Psoas muscle (tissue), 8 donors: Measurements from ENCODE around the gene SEC24B. TPM values are rescaled to one million over a fixed set of nuclear protein-coding genes. Genes with fewer than 3 reads are reported as not detected.
"Not testable (repeated sequence)": the region's sequence is repeated elsewhere in the genome, so short reads cannot be mapped to it uniquely, and the experiment has no call there.

Experiments
- ATAC-seq, 4 donors: fragments of 200-7000 bp; cut with Tn5 transposase; one replicate each; pipeline ENCODE4 v1.9.1; 2020; ENCODE audit warnings: moderate library complexity in 3 of 4, mild to moderate bottlenecking in 2 of 4
- DNase-seq, 2 donors: peaks; one replicate each; pipeline ENCODE4 v3.0.0-alpha.2; 2020
- H3K27ac ChIP-seq: fragments of 200-600 bp; one replicate; pipeline ENCODE4 v1.8.0; 2022
- H3K27me3 ChIP-seq, 3 donors: fragments of 200-600 bp in 1 of 3; one replicate each; pipeline versions ENCODE4 v1.6.1 to v1.8.0; 2013 to 2022; ENCODE audit warnings: low read length in 2 of 3, mild to moderate bottlenecking in 2 of 3, moderate library complexity in 1 of 3; ENCODE audit not compliant: insufficient read depth in 3 of 3
- H3K36me3 ChIP-seq, 2 donors: fragments of 200-600 bp in 1 of 2; one replicate each; pipeline versions ENCODE4 v1.6.1 to v1.8.0; 2013 to 2022; ENCODE audit warnings: low read depth in 1 of 2, mild to moderate bottlenecking in 1 of 2, moderate library complexity in 1 of 2; ENCODE audit not compliant: insufficient read depth in 1 of 2
- H3K4me1 ChIP-seq: fragments of 200-600 bp; one replicate; pipeline ENCODE4 v1.8.0; 2022
- H3K4me3 ChIP-seq: fragments of 200-600 bp; one replicate; pipeline ENCODE4 v1.8.0; 2022; ENCODE audit warnings: mild to moderate bottlenecking
- H3K9me3 ChIP-seq: fragments of 200-600 bp; one replicate; pipeline ENCODE4 v1.8.0; 2022
- WGBS, 3 donors: extraction: QIAGEN DNeasy Blood & Tissue Kit; methylation state at CpG; one replicate each; pipeline versions ENCODE4 v1.1.6 to v1.1.7; 2013; 5-methylcytosine and 5-hydroxymethylcytosine counted together
- intact Hi-C, 2 donors: fragments of 100-400 bp; cut with DNase I; formaldehyde crosslinking; loops; one replicate each; pipeline versions ENCODE4 v1.11.0 to v1.14.2; 2022
- polyA plus RNA-seq, 3 donors: library from polyadenylated mRNA; stranded (reverse); fragments of 200-250 nt; gene quantifications; one replicate each; pipeline ENCODE4 v1.2.3, GENCODE V29; 2013
- total RNA-seq, 4 donors: library from RNA; stranded (reverse); fragmentation: NEBNext Ultra II Directional in 2 of 4; extraction: Animal tissue kit (Norgen Biotek cat#: 25700) in 2 of 4; gene quantifications; one replicate each; pipeline versions ENCODE4 v1.2.1 to v1.2.4, GENCODE V29; 2021 to 2023
- TF ChIP-seq, protein P1 (sequence below): fragments of 200-600 bp; IDR thresholded peaks from one replicate; pipeline ENCODE4 v1.8.0; 2022; ENCODE audit warnings: antibody characterized with exemption
- donor health status: healthy with polysubstance abuse.
- donor health status: DM: no; HTN: no; CAD: no; lungs with moderate emphysema.
- donor health status: Bipolar disorder and iron deficiency.
- donor health status: healthy.
- donor health status: DM: yes; HTN: yes; CAD: no.
- donor health status: DM: no; HTN: no; CAD: no.
- donor health status: DM: no; HTN: no; CAD: no.
- donor health status: DM: yes; HTN: yes; CAD: no.

The SEC24B gene
- total and polyA plus RNA-seq, 7 donors = 14.6 to 34.8 (median 30.3) TPM

DNA sequence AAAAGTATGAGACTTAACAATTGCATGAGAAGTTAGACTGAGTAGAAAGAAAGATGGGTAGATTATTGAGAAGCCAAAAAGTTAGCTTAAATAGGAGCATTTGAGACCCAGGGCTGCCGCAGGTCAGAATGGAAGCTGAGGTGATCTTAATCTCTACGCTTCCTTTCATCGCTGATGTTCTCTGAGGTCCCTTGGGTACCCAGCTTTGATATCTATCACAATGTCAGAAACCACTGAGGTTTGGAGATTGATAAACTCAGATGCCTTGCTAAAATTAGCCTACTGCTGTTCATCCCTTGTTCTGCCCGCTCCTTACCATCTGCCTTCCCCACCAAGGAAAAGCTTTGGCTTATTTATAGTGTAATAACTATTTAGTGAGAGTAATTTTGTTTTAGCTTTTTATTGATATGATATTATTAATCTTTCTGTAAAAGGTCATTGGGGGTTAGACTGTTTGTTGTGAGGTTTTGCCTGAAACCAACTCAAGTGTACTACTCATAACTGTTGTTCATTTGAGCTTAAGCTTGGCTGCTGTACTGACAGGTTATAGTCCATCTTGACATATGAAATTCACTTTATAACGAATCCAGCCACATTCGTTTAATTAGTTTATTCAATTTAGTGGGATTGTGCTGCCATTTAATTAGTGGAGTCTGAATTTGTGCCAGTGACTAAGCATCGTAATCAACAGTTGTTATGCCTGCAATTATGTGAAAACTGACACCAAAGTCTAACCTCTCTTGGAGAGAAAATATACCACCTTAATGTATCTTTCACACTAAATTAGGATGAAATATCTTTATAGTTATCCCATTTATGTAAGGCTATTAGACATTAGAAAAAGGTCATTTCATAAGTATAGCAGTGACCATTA is 141.6 kb downstream of the SEC24B start:
- 82 to 88% (median 84%) methylated on average over 7 of the region's 7 CpGs for WGBS, 3 donors
- no peak for ATAC-seq
- DNase-seq = no peak

DNA sequence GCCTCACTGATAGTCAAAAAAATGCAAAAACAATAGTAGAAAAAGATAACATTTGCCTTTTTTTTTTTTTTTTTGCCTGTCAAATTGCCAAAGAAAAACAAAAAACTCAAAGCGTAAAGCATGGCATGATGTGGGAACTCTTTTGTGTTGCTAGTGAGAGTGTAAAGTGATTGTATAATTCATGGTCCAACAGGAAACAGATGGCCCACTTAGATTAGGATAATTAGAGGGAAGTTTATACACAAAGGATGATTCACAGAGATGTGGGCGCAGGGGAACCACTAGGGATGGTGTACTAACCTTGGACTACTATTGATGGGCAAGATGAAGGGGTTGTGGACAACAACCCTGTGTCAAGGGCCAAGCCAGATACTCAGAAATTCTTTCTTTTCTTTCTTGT is 142.8 kb downstream of the SEC24B start:
- WGBS, 3 donors = 81 to 93% (median 83%) methylated on average over 2 of the region's 2 CpGs
- DNase-seq (no peak), ATAC-seq (peak in 1 of 4 donors; percentile 24)
- intact Hi-C loops = no loop called here
- Histone ChIP-seq H3K4me3 (no peak overlapping the region), H3K4me1 (no peaks in the 10 kb centered on the region), H3K9me3 (no peaks in the 10 kb centered on the region), H3K27me3 (no peaks in the 10 kb centered on the region), H3K27ac (no peak overlapping the region), H3K36me3 (no peaks in the 10 kb centered on the region)
- TF ChIP-seq, protein P1, sequence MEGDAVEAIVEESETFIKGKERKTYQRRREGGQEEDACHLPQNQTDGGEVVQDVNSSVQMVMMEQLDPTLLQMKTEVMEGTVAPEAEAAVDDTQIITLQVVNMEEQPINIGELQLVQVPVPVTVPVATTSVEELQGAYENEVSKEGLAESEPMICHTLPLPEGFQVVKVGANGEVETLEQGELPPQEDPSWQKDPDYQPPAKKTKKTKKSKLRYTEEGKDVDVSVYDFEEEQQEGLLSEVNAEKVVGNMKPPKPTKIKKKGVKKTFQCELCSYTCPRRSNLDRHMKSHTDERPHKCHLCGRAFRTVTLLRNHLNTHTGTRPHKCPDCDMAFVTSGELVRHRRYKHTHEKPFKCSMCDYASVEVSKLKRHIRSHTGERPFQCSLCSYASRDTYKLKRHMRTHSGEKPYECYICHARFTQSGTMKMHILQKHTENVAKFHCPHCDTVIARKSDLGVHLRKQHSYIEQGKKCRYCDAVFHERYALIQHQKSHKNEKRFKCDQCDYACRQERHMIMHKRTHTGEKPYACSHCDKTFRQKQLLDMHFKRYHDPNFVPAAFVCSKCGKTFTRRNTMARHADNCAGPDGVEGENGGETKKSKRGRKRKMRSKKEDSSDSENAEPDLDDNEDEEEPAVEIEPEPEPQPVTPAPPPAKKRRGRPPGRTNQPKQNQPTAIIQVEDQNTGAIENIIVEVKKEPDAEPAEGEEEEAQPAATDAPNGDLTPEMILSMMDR = no peak

More for the DNA sequence above, 141.6 kb downstream of the SEC24B start:
- TF ChIP-seq, protein P1 = no peak
- Histone ChIP-seq H3K4me1 (no peaks in the 10 kb centered on the region), H3K4me3 (no peak overlapping the region), H3K27ac (no peak overlapping the region), H3K9me3 (no peaks in the 10 kb centered on the region), H3K36me3 (no peaks in the 10 kb centered on the region), H3K27me3 (no peaks in the 10 kb centered on the region)
- intact Hi-C loops = no loop called here

DNA sequence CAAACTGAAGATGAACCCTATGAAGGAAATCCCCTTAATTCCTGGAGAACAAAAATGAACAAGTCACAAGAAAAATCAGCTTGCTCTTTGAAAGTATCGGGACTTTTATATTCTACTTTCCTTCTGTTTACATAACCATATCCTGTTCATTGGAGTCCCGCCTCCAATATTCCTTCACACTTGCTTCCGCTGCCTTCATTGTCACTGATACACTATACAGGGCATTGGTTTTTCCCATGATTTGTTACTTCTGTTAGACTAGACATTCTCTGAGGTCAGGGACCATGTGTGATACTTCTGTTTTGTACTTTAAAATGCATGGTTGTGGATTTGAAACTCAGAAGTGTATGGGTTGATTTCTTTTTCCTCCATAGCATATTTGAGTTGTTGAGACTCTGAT is 145.2 kb downstream of the SEC24B start:
- no peak for ATAC-seq
- WGBS, 3 donors = 92 to 98% (median 93%) methylated on average over 3 of the region's 3 CpGs
- H3K9me3 ChIP-seq = peaks cover 9% of the 10 kb centered on the region
- TF ChIP-seq, protein P1 = no peak
- intact Hi-C loops = no loop called here
- H3K27me3 ChIP-seq = no peaks in the 10 kb centered on the region
- no peaks in the 10 kb centered on the region for H3K36me3 ChIP-seq
- H3K4me3 ChIP-seq = no peak overlapping the region
- DNase-seq = no peak
- no peak overlapping the region for H3K27ac ChIP-seq
- H3K4me1 ChIP-seq = no peaks in the 10 kb centered on the region

DNA sequence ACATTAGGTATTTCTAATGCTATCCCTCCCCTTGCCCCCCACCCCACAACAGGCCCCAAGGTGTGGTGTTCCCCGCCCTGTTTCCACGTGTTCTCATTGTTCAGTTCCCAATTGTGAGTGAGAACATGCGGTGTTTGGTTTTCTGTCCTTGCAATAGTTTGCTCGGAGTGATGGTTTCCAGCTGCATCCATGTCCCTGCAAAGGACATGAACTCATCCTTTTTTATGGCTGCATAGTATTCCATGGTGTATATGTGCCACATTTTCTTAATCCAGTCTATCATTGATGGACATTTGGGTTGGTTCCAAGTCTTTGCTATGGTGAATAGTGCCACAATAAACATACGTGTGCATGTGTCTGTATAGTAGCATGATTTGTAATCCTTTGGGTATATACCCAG is 146.4 kb downstream of the SEC24B start:
- ATAC-seq, H3K27me3 ChIP-seq, H3K4me3 ChIP-seq, DNase-seq, intact Hi-C loops, H3K4me1 ChIP-seq, H3K36me3 ChIP-seq, H3K27ac ChIP-seq, H3K9me3 ChIP-seq: not testable (repeated sequence)
- 95 to 98% (median 96%) methylated on average over 5 of the region's 5 CpGs for WGBS, 3 donors

DNA sequence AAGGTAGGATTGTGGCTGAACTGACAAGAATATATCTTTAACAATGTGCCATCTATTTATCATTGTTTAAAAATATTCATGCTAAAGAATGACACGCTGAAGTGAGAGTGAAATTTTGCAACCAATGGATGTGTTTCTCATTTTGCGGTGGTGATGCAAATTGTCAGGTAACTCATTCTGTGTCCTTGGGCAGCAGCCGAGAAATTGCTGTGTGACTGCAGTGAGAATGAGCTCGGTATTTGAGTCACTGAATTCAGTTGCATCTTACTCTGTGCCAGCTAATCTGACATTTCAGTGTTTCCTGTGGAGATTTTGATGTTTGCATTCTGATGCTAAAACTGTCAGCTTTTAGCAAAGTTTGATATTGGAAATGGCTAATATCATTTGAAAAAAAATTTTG is 154.6 kb downstream of the SEC24B start:
- ATAC-seq (no peak), DNase-seq (no peak)
- no peaks in the 10 kb centered on the region for H3K27me3 ChIP-seq
- H3K4me1 ChIP-seq = no peaks in the 10 kb centered on the region
- no peaks in the 10 kb centered on the region for H3K36me3 ChIP-seq
- intact Hi-C loops = no loop called here
- no peak overlapping the region for H3K4me3 ChIP-seq
- no peak overlapping the region for H3K27ac ChIP-seq
- WGBS, 3 donors = 78 to 83% (median 82%) methylated on average over 4 of the region's 4 CpGs
- no peaks in the 10 kb centered on the region for H3K9me3 ChIP-seq
- TF ChIP-seq, protein P1 = no peak
